H9 (cell line): ENCODE measurements around the gene PGS1. TPM values are rescaled to one million over a fixed set of nuclear protein-coding genes. Genes with fewer than 3 reads are reported as not detected.

Source experiments
- DNase-seq: peaks from one replicate; pipeline ENCODE4 v3.0.0-alpha.2; 2017
- H2AFZ ChIP-seq: one replicate; pipeline ENCODE4 v1.6.1; 2013; ENCODE audit warnings: mild to moderate bottlenecking, low read length, control low read depth, moderate library complexity
- H2AK5ac ChIP-seq: 2 replicates; pipeline ENCODE4 v1.6.1; 2013; ENCODE audit warnings: low read length, control low read depth, mixed read lengths; ENCODE audit not compliant: insufficient read length
- H2BK120ac ChIP-seq: one replicate; pipeline ENCODE4 v1.6.1; 2013; ENCODE audit warnings: low read depth, mild to moderate bottlenecking, low read length, control low read depth, inconsistent platforms; ENCODE audit not compliant: poor library complexity, severe bottlenecking
- H2BK12ac ChIP-seq: 2 replicates; pipeline ENCODE4 v1.6.1; 2013; ENCODE audit warnings: low read length, control low read depth, mixed read lengths, low read depth; ENCODE audit not compliant: insufficient read length
- H2BK15ac ChIP-seq: 2 replicates; pipeline ENCODE4 v1.6.1; 2013; ENCODE audit warnings: low read depth, low read length, control low read depth
- H2BK20ac ChIP-seq: one replicate; pipeline ENCODE4 v1.6.1; 2013; ENCODE audit warnings: low read depth, mild to moderate bottlenecking, low read length, control low read depth, inconsistent platforms; ENCODE audit not compliant: poor library complexity, severe bottlenecking
- H2BK5ac ChIP-seq: 2 replicates; pipeline ENCODE4 v1.6.1; 2013; ENCODE audit warnings: low read length, control low read depth, mixed read lengths; ENCODE audit not compliant: insufficient read length
- H3K14ac ChIP-seq: 2 replicates; pipeline ENCODE4 v1.6.1; 2013; ENCODE audit warnings: low read length, control low read depth; ENCODE audit not compliant: insufficient read depth
- H3K18ac ChIP-seq: 2 replicates; pipeline ENCODE4 v1.6.1; 2013; ENCODE audit warnings: low read depth, mild to moderate bottlenecking, mixed read lengths, low read length, control low read depth; ENCODE audit not compliant: insufficient read length
- H3K23ac ChIP-seq: 2 replicates; pipeline ENCODE4 v1.6.1; 2013; ENCODE audit warnings: low read length, control low read depth, mixed read lengths, low read depth; ENCODE audit not compliant: insufficient read length
- H3K23me2 ChIP-seq: 2 replicates; pipeline ENCODE4 v1.6.1; 2013; ENCODE audit warnings: low read depth, mild to moderate bottlenecking, mixed read lengths, low read length, control low read depth; ENCODE audit not compliant: insufficient read length, poor library complexity, severe bottlenecking
- H3K27ac ChIP-seq: 2 replicates; pipeline ENCODE4 v1.5.1; 2013; ENCODE audit warnings: low read length, control low read depth, mixed read lengths, low read depth; ENCODE audit not compliant: insufficient read length
- H3K27me3 ChIP-seq: 2 replicates; pipeline ENCODE4 v1.6.1; 2013; ENCODE audit warnings: low read length, control low read depth, inconsistent platforms; ENCODE audit not compliant: insufficient read depth
- H3K4ac ChIP-seq: 2 replicates; pipeline ENCODE4 v1.6.1; 2013; ENCODE audit warnings: low read depth, mild to moderate bottlenecking, control low read depth, inconsistent platforms, low read length, moderate library complexity
- H3K4me1 ChIP-seq: 2 replicates; pipeline ENCODE4 v1.6.1; 2013; ENCODE audit warnings: low read length, control low read depth, inconsistent platforms; ENCODE audit not compliant: insufficient read depth
- H3K4me2 ChIP-seq: 2 replicates; pipeline ENCODE4 v1.6.1; 2013; ENCODE audit warnings: low read length, control low read depth, mixed read lengths; ENCODE audit not compliant: insufficient read length, insufficient read depth
- H3K56ac ChIP-seq: 2 replicates; pipeline ENCODE4 v1.6.1; 2013; ENCODE audit warnings: low read depth, mild to moderate bottlenecking, mixed read lengths, low read length, control low read depth; ENCODE audit not compliant: insufficient read length
- H3K79me1 ChIP-seq: 2 replicates; pipeline ENCODE4 v1.6.1; 2013; ENCODE audit warnings: low read depth, mild to moderate bottlenecking, moderate library complexity, low read length, control low read depth, inconsistent platforms; ENCODE audit not compliant: insufficient read depth, poor library complexity, severe bottlenecking
- H3K79me2 ChIP-seq: 2 replicates; pipeline ENCODE4 v1.6.1; 2013; ENCODE audit warnings: low read length, control low read depth, inconsistent platforms; ENCODE audit not compliant: insufficient read depth
- H3K9ac ChIP-seq: 2 replicates; pipeline ENCODE4 v1.6.1; 2013; ENCODE audit warnings: low read length, control low read depth, mixed read lengths; ENCODE audit not compliant: insufficient read length; ENCODE audit errors: extremely low read depth
- H3K9me3 ChIP-seq: one replicate; pipeline ENCODE4 v1.6.1; 2013; ENCODE audit warnings: low read depth, low read length, inconsistent platforms; ENCODE audit not compliant: control insufficient read depth
- H3T11ph ChIP-seq: one replicate; pipeline ENCODE4 v1.6.1; 2013; ENCODE audit warnings: mild to moderate bottlenecking, low read length, control low read depth, inconsistent platforms
- H4K20me1 ChIP-seq: one replicate; pipeline ENCODE4 v1.6.1; 2013; ENCODE audit not compliant: control insufficient read depth, insufficient read length, insufficient read depth
- H4K5ac ChIP-seq: 2 replicates; pipeline ENCODE4 v1.6.1; 2013; ENCODE audit warnings: low read depth, mild to moderate bottlenecking, mixed read lengths, low read length, control low read depth; ENCODE audit not compliant: insufficient read length
- H4K8ac ChIP-seq: replicated peaks from 2 replicates; pipeline ENCODE4 v1.6.1; 2013; ENCODE audit warnings: low read length, control low read depth, mixed read lengths, low read depth; ENCODE audit not compliant: insufficient read length
- H4K91ac ChIP-seq: 2 replicates; pipeline ENCODE4 v1.6.1; 2013; ENCODE audit warnings: low read depth, mild to moderate bottlenecking, moderate library complexity, mixed read lengths, low read length, control low read depth; ENCODE audit not compliant: insufficient read length
- H3K27ac Mint-ChIP-seq, 3 experiments: 2 replicates in 2 of 3; 3 replicates in 1 of 3; pipeline ENCODE4 v1.8.0; 2020 to 2021; ENCODE audit warnings: mixed read lengths in 3 of 3, mild to moderate bottlenecking in 1 of 3, moderate library complexity in 1 of 3
- H3K27me3 Mint-ChIP-seq: 2 replicates; pipeline ENCODE4 v1.8.0; 2021; ENCODE audit warnings: low read depth, mild to moderate bottlenecking, moderate library complexity, mixed read lengths
- H3K36me3 Mint-ChIP-seq, 3 experiments: 2 replicates in 2 of 3; 3 replicates in 1 of 3; pipeline ENCODE4 v1.8.0; 2020 to 2021; ENCODE audit warnings: low read depth in 3 of 3, mixed read lengths in 3 of 3; ENCODE audit not compliant: insufficient read depth in 1 of 3
- H3K4me1 Mint-ChIP-seq, 2 experiments: 2 replicates each; pipeline ENCODE4 v1.8.0; 2020; ENCODE audit warnings: mixed read lengths in 2 of 2
- H3K4me3 Mint-ChIP-seq, 2 experiments: 2 replicates in 1 of 2; 3 replicates in 1 of 2; pipeline ENCODE4 v1.8.0; 2020 to 2021; ENCODE audit warnings: mild to moderate bottlenecking in 2 of 2, mixed read lengths in 2 of 2, moderate library complexity in 1 of 2
- H3K9me3 Mint-ChIP-seq, 2 experiments: 2 replicates in 1 of 2; 3 replicates in 1 of 2; pipeline ENCODE4 v1.8.0; 2020; ENCODE audit warnings: mild to moderate bottlenecking in 2 of 2, mixed read lengths in 2 of 2, moderate library complexity in 1 of 2
- WGBS: extraction: QIAGEN DNeasy Blood & Tissue Kit; methylation state at CpG from one replicate; pipeline ENCODE4 v1.1.7; 2013; ENCODE audit warnings: missing lambda C conversion rate, low lambda C conversion rate, mixed read lengths; ENCODE audit not compliant: insufficient read length; ENCODE audit errors: extremely low coverage; 5-methylcytosine and 5-hydroxymethylcytosine counted together
- total RNA-seq: library from RNA; stranded (reverse); gene quantifications from 2 replicates; pipeline ENCODE4 v1.2.1, GENCODE V29; 2021
- TF ChIP-seq, protein P1 (sequence below): fragments of 200-600 bp; sonication (generic); conservative IDR thresholded peaks from 3 replicates; pipeline ENCODE4 v1.8.0; 2021; ENCODE audit warnings: antibody characterized with exemption, mild to moderate bottlenecking

PGS1 gene
- total RNA-seq, 1 experiment from 2014 or later: 45.7 TPM

DNA sequence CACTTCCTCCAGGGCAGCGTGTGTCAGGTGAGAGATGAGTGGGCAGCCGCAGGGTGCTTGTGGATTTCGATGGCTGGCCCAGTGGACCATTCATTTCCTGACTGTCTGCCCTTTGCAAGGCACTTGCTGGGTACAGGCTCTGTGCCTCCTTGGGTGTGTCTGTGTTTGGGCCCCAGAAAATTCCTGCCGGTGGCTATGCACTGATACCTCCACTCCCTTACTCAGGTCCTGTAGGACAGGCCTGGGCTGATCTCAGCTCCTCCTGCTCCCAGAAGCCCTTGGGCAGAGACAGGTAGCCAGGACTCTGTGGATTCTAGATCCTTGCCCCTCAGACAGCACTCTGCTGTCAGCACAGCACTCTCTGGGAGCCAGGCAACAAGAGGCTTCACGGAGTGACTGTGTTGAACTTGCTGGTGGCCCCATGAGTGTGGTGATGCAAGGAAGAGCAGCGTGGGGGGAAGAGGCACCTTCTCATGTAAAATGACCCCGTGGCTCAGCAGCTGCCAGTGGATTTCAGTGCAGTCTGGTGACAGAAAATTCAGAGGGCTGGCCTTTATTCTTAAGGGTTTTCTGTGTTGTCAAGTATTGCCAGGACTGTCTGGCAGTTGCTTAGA, 29.0 kb downstream of the PGS1 start:
- no peak overlapping the region for H3K4ac ChIP-seq
- H2BK12ac ChIP-seq: no peak overlapping the region
- H3T11ph ChIP-seq: no peak overlapping the region
- peaks cover 5% of the 10 kb centered on the region for H3K79me1 ChIP-seq
- H3K27ac Mint-ChIP-seq: peak overlapping the region; percentile 44 to 93 (median 70); a peak in 4 of 7 replicates
- WGBS: no CpG with 5 or more reads among the region's 7 CpGs
- no peaks in the 10 kb centered on the region for H3K9me3 Mint-ChIP-seq
- H3K23me2 ChIP-seq: no peaks in the 10 kb centered on the region
- H2BK20ac ChIP-seq: no peak overlapping the region
- H3K56ac ChIP-seq: no peak overlapping the region
- no peaks in the 10 kb centered on the region for H3K4me1 ChIP-seq
- peaks cover 26 to 52% (median 35%) of the 10 kb centered on the region in 3 experiments; a peak in 6 of 7 replicates for H3K36me3 Mint-ChIP-seq
- H3K14ac ChIP-seq: peak overlapping the region; percentile 26; the same call in 1 of the 2 replicates
- H3K23ac ChIP-seq: no peak overlapping the region
- H3K4me2 ChIP-seq: no peak overlapping the region
- no peak overlapping the region for H3K18ac ChIP-seq
- H3K4me1 Mint-ChIP-seq: peaks cover 16 to 19% of the 10 kb centered on the region in 2 experiments
- peaks cover 6% of the 10 kb centered on the region; the same call in 1 of the 2 replicates for H3K79me2 ChIP-seq
- no peaks in the 10 kb centered on the region for H3K27me3 Mint-ChIP-seq
- no peak overlapping the region for H4K5ac ChIP-seq
- no peak overlapping the region for H2BK5ac ChIP-seq
- peaks cover 3% of the 10 kb centered on the region for H4K20me1 ChIP-seq
- no peak for DNase-seq
- H3K27ac ChIP-seq: no peak overlapping the region
- no peak overlapping the region for H2AFZ ChIP-seq
- H2BK15ac ChIP-seq: no peak overlapping the region
- no peak overlapping the region for H4K8ac ChIP-seq
- H3K27me3 ChIP-seq: no peaks in the 10 kb centered on the region
- TF ChIP-seq, protein P1, sequence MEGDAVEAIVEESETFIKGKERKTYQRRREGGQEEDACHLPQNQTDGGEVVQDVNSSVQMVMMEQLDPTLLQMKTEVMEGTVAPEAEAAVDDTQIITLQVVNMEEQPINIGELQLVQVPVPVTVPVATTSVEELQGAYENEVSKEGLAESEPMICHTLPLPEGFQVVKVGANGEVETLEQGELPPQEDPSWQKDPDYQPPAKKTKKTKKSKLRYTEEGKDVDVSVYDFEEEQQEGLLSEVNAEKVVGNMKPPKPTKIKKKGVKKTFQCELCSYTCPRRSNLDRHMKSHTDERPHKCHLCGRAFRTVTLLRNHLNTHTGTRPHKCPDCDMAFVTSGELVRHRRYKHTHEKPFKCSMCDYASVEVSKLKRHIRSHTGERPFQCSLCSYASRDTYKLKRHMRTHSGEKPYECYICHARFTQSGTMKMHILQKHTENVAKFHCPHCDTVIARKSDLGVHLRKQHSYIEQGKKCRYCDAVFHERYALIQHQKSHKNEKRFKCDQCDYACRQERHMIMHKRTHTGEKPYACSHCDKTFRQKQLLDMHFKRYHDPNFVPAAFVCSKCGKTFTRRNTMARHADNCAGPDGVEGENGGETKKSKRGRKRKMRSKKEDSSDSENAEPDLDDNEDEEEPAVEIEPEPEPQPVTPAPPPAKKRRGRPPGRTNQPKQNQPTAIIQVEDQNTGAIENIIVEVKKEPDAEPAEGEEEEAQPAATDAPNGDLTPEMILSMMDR: no peak
- no peak overlapping the region for H4K91ac ChIP-seq
- no peak overlapping the region for H2AK5ac ChIP-seq
- no peak overlapping the region for H2BK120ac ChIP-seq
- H3K9ac ChIP-seq: no peak overlapping the region
- H3K4me3 Mint-ChIP-seq: no peak overlapping the region
- H3K9me3 ChIP-seq: no peaks in the 10 kb centered on the region
